ENCODE results near the gene PPP2R5C.

GRCh38 chr14:101826351-101826750 lies 64.8 kb downstream of the PPP2R5C start:
- TF ChIP-seq, protein P1, sequence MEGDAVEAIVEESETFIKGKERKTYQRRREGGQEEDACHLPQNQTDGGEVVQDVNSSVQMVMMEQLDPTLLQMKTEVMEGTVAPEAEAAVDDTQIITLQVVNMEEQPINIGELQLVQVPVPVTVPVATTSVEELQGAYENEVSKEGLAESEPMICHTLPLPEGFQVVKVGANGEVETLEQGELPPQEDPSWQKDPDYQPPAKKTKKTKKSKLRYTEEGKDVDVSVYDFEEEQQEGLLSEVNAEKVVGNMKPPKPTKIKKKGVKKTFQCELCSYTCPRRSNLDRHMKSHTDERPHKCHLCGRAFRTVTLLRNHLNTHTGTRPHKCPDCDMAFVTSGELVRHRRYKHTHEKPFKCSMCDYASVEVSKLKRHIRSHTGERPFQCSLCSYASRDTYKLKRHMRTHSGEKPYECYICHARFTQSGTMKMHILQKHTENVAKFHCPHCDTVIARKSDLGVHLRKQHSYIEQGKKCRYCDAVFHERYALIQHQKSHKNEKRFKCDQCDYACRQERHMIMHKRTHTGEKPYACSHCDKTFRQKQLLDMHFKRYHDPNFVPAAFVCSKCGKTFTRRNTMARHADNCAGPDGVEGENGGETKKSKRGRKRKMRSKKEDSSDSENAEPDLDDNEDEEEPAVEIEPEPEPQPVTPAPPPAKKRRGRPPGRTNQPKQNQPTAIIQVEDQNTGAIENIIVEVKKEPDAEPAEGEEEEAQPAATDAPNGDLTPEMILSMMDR (IDR thresholded peaks at IDR 0.05; ENCODE audit: poor library complexity, severe bottlenecking), result no peak
- no peak for TF ChIP-seq REST (IDR thresholded peaks at IDR 0.05; ENCODE audit: borderline replicate concordance)
- no peak for TF ChIP-seq EZH2 (IDR thresholded peaks at IDR 0.05; ENCODE audit: borderline replicate concordance, insufficient read depth, low read length, poor library complexity, severe bottlenecking)
- TF ChIP-seq RAD21 (conservative IDR thresholded peaks at IDR 0.05), result no peak
- TF ChIP-seq MXI1 (conservative IDR thresholded peaks at IDR 0.05; ENCODE audit: poor library complexity, severe bottlenecking), result no peak
- no peak for TF ChIP-seq EP300 (conservative IDR thresholded peaks at IDR 0.05; ENCODE audit: poor library complexity, severe bottlenecking)
- TF ChIP-seq TAF1 (IDR thresholded peaks at IDR 0.05; ENCODE audit: low read depth), result no peak
- TF ChIP-seq POLR2AphosphoS5 (IDR thresholded peaks at IDR 0.05), result no peak
- TF ChIP-seq SMC3 (conservative IDR thresholded peaks at IDR 0.05; ENCODE audit: poor library complexity), result no peak
